GM18867 (cell line): ENCODE results near the gene IGFN1.

Source experiments
- ATAC-seq: cut with Tn5 transposase; IDR thresholded peaks from one replicate; pipeline ENCODE4 v1.9.1; 2021; ENCODE audit warnings: mild to moderate bottlenecking, moderate library complexity; ENCODE audit not compliant: unreplicated experiment

IGFN1 gene

GRCh38 chr1:201190624-201191051 is at the start of gene IGFN1:
Gene IGFN1, plus strand, starts transcription at chr1:201190824. Its CDS starts 2,470 bp downstream, at chr1:201193294.
- no peak for ATAC-seq

- ATAC-seq = no peak
These were observed 49.7 kb upstream of the IGFN1 start for GRCh38 chr1:201140941-201141260.

GRCh38 chr1:201141418-201141817 is 49.2 kb upstream of the IGFN1 start:
- no peak for ATAC-seq

- ATAC-seq = no peak
These were observed 48.4 kb upstream of the IGFN1 start for GRCh38 chr1:201142011-201142848.

- no peak for ATAC-seq
These were observed 47.5 kb upstream of the IGFN1 start for GRCh38 chr1:201142849-201143725.

GRCh38 chr1:201143726-201144635 is 46.6 kb upstream of the IGFN1 start:
- no peak for ATAC-seq

- ATAC-seq = no peak
These were observed 45.9 kb upstream of the IGFN1 start for GRCh38 chr1:201144701-201145100.

- ATAC-seq = no peak
These were observed 45.5 kb upstream of the IGFN1 start for GRCh38 chr1:201145132-201145531.

- ATAC-seq = no peak
These were observed 44.8 kb upstream of the IGFN1 start for GRCh38 chr1:201145816-201146215.

GRCh38 chr1:201146626-201147390 is 43.8 kb upstream of the IGFN1 start:
- no peak for ATAC-seq

GRCh38 chr1:201147396-201148015 is 43.1 kb upstream of the IGFN1 start:
- ATAC-seq = no peak

- no peak for ATAC-seq
These were observed 41.2 kb upstream of the IGFN1 start for GRCh38 chr1:201149400-201149799.

- peak; percentile 77 for ATAC-seq
These were observed 36.9 kb upstream of the IGFN1 start for GRCh38 chr1:201153474-201154388.

- peak; percentile 98 for ATAC-seq
These were observed 36.0 kb upstream of the IGFN1 start, which contains the start of gene TMEM9 for GRCh38 chr1:201154389-201155165. Gene TMEM9, minus strand, starts transcription at chr1:201154474. Its CDS starts 551 bp downstream, at chr1:201153923.

GRCh38 chr1:201155354-201155753 is 35.3 kb upstream of the IGFN1 start:
- no peak for ATAC-seq

- ATAC-seq = no peak
These were observed 34.3 kb upstream of the IGFN1 start for GRCh38 chr1:201156346-201156745.

GRCh38 chr1:201156819-201157218 is 33.8 kb upstream of the IGFN1 start:
- no peak for ATAC-seq

- ATAC-seq = no peak
These were observed 32.7 kb upstream of the IGFN1 start for GRCh38 chr1:201157949-201158348.
